Measurements from ENCODE around the gene TSHZ1.

TSHZ1 gene

DNA sequence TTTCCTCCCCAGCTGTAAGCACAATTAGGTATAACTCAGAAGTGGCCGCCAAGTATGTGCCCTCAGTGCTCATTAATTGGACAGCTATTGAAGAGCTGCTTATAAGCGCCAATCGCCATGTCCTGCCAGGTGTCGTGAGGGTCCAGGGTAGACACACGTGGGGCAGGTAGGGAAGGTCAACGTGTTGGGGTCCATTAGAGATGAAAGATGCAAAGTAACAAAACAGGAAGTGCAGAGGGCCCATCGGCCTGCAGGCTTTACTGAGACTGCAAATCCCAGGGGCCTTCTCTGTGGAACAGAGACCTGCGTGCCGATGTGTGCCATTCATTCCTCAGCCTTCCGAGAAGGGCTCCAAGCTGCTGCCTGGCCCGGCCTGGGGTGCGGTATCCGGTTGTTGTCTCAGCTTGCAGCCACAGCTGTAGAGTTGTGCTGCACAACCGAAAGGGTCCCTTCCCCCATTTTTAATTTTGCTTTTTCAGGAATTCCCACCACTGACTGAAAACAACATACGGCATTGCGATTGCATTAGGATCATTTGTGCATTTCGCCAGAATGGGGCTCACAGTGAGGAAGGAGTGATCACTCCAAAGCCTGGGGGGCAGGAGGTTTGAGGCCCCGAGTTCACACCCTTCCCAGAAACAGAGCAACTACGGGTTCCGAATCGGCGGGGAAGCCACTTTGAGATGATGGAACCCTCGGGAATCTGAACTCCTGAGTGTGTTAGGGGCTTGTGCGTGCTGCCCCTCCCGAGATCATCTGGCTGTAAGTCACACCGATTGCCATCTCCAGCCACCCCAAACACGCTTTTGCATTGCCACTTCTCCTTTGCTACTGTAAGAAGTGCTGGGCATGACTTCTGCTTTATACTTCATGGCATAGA, 94.3 kb downstream of the TSHZ1 start:
- TF ChIP-seq, protein P1, sequence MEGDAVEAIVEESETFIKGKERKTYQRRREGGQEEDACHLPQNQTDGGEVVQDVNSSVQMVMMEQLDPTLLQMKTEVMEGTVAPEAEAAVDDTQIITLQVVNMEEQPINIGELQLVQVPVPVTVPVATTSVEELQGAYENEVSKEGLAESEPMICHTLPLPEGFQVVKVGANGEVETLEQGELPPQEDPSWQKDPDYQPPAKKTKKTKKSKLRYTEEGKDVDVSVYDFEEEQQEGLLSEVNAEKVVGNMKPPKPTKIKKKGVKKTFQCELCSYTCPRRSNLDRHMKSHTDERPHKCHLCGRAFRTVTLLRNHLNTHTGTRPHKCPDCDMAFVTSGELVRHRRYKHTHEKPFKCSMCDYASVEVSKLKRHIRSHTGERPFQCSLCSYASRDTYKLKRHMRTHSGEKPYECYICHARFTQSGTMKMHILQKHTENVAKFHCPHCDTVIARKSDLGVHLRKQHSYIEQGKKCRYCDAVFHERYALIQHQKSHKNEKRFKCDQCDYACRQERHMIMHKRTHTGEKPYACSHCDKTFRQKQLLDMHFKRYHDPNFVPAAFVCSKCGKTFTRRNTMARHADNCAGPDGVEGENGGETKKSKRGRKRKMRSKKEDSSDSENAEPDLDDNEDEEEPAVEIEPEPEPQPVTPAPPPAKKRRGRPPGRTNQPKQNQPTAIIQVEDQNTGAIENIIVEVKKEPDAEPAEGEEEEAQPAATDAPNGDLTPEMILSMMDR (IDR thresholded peaks at IDR 0.05; ENCODE audit: borderline replicate concordance, control extremely low read depth, extremely low read depth, insufficient read depth, missing control alignments) = no peak
- DNase-seq (ENCODE audit: low spot score) = no peak
- in situ Hi-C loops (cut with MboI; ENCODE audit: low sequenced_read_pairs, unreplicated experiment) = no loop called here

DNA sequence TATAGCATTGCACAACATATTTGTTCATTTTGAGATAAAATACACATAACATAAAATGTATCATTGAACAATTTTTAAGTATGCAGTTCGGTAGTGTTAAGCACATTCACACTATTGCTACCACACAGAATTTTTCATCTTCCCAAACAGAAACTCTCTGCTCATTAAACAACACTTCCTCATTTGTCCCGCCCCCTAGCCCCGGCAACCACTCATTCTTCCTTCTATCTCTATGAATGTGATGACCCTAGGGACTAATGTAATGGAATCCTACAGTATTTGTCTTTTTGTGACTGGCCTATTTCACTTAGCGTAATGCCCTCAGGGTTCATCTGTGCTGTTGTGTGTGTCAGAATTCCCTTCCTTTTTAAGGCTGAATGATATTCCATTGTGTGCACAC, 95.4 kb downstream of the TSHZ1 start:
- no peak for DNase-seq (ENCODE audit: low spot score)
- TF ChIP-seq, protein P1 (IDR thresholded peaks at IDR 0.05; ENCODE audit: borderline replicate concordance, control extremely low read depth, extremely low read depth, insufficient read depth, missing control alignments) = no peak
- in situ Hi-C loops (cut with MboI; ENCODE audit: low sequenced_read_pairs, unreplicated experiment) = no loop called here

DNA sequence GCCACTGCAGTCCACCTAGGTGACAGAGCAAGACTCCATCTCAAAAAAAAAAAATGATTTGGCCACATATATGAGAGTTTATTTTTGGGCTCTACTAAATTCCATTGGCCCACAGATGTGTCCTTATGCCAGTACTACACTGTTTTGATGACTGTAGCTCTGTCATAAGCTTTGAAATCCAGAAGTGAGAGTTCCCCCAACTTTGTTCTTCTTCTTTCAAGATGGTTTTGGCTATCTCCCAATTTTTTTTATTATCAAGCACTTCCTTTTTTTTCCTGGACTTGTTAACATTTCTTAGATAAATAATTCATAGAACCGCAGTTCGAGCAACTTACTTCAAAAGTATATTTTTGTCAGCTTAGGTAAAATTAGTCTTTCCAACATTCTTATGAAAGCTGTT, 96.9 kb downstream of the TSHZ1 start:
- DNase-seq (ENCODE audit: low spot score) = no peak
- in situ Hi-C loops (cut with MboI; ENCODE audit: low sequenced_read_pairs, unreplicated experiment) = no loop called here

DNA sequence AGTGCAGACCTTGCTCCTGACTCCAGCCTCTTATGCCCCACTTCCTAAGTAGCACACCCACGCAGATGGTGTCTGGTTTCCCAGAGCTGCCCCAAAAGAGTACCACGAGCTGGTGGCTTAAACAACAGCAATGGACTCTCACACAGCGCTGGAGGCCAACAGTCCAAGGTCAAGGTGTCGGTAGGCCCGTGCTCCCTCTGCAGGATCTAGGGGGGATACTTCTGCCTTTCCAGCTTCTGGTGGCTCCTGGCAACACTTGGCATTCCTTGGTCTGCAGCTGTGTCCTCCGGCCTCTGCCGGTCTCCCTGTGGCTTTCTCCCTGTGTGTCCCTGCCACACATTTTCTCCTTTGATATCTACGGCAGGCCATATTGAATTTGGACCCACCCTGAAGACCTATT, 99.0 kb downstream of the TSHZ1 start:
- TF ChIP-seq, protein P1 (IDR thresholded peaks at IDR 0.05; ENCODE audit: borderline replicate concordance, control extremely low read depth, extremely low read depth, insufficient read depth, missing control alignments) = no peak
- in situ Hi-C loops (cut with MboI; ENCODE audit: low sequenced_read_pairs, unreplicated experiment) = no loop called here
- no peak for DNase-seq (ENCODE audit: low spot score)

More for the DNA sequence above, 96.9 kb downstream of the TSHZ1 start:
- TF ChIP-seq, protein P1 (IDR thresholded peaks at IDR 0.05; ENCODE audit: borderline replicate concordance, control extremely low read depth, extremely low read depth, insufficient read depth, missing control alignments) = no peak

DNA sequence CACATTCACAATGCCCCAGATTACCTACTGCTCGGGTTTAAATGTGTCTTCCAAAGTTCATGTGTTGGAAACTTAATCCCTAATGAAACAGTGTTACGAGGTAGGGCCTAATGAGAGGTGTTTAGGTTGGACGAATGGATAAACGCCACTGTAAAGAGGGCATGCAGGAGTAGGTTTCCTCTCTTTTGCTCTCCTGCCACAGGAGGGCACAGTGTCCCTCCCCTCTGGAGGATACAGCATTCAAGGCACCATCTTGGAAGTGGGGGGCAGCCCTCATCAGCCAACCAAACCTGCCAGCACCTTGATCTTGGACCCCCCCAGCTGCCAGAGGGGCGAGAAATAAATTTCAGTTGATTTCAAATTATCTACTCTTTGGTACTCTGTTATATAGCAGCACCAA, 103.5 kb downstream of the TSHZ1 start:
- TF ChIP-seq, protein P1 (IDR thresholded peaks at IDR 0.05; ENCODE audit: borderline replicate concordance, control extremely low read depth, extremely low read depth, insufficient read depth, missing control alignments) = no peak
- no peak for DNase-seq (ENCODE audit: low spot score)
- in situ Hi-C loops (cut with MboI; ENCODE audit: low sequenced_read_pairs, unreplicated experiment) = no loop called here

DNA sequence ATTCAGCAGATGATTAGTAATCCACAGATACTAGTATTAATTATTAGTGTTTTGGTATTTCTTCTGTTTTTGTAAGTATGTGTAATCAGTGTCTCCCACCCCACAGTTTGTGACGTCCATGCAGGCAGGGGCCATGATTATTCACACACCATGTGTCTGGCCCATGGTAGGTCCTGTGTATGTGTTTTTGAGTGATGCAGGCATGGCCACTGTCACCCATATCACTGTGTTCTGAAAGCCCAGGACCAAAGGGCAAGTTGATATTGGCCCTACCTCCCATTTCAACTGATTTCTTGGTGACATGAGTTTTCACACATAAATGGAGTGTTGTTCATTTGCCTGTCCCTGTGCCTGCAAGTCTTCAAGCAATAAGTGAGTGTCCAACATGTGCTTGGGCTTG, 104.0 kb downstream of the TSHZ1 start:
- DNase-seq (ENCODE audit: low spot score) = no peak
- in situ Hi-C loops (cut with MboI; ENCODE audit: low sequenced_read_pairs, unreplicated experiment) = no loop called here
- TF ChIP-seq, protein P1 (IDR thresholded peaks at IDR 0.05; ENCODE audit: borderline replicate concordance, control extremely low read depth, extremely low read depth, insufficient read depth, missing control alignments) = no peak

Measured in GM13976 (cell line).